ENCODE data around the gene HVCN1. TPM values are rescaled to one million over a fixed set of nuclear protein-coding genes. Genes with fewer than 3 reads are reported as not detected.
A peak's percentile ranks its signal among the peaks of the same experiment; 100 is the strongest.

Gene HVCN1
- total and polyA plus RNA-seq, 2 of the 13 experiments (the other 11 are each of a cell fraction or from before 2014, with no cell fraction given), result 0.49 to 1.3 TPM

GRCh38 chr12:110613771-110614684 is 74.9 kb downstream of the HVCN1 start, which contains the start of gene TCTN1 (continued):
- TF ChIP-seq ZSCAN25 (CRISPR knock-in tag; IDR thresholded peaks at IDR 0.05), result peak; percentile 62; the same call in 1 of the 2 replicates
- TF ChIP-seq ATF1 (CRISPR knock-in tag; IDR thresholded peaks at IDR 0.05), result no peak
- TF ChIP-seq TOE1 (CRISPR knock-in tag; IDR thresholded peaks at IDR 0.05), result no peak
- no peak for TF ChIP-seq SMARCE1 (IDR thresholded peaks at IDR 0.05; ENCODE audit: borderline replicate concordance)
- 0 out of 2 replicates have a peak, but pooled peaks have one; percentile 51 for TF ChIP-seq ZNF782 (CRISPR knock-in tag; IDR thresholded peaks at IDR 0.05; ENCODE audit: borderline replicate concordance)
- no peak for TF ChIP-seq HMGA1 (CRISPR knock-in tag; conservative IDR thresholded peaks at IDR 0.05)
- no peak for TF ChIP-seq SRF (IDR thresholded peaks at IDR 0.05; ENCODE audit: low read depth, low read length)
- no peak for TF ChIP-seq ZNF281 (CRISPR knock-in tag; IDR thresholded peaks at IDR 0.05; ENCODE audit: borderline replicate concordance)
- peak; percentile 44; the same call in 1 of the 2 replicates for TF ChIP-seq ZNF678 (CRISPR knock-in tag; IDR thresholded peaks at IDR 0.05)
- no peak for TF ChIP-seq THAP8 (CRISPR knock-in tag; IDR thresholded peaks at IDR 0.05; ENCODE audit: borderline replicate concordance)
- TF ChIP-seq CHCHD3 (CRISPR knock-in tag; IDR thresholded peaks at IDR 0.05), result no peak
- no peak for TF ChIP-seq AFF4 (CRISPR knock-in tag; IDR thresholded peaks at IDR 0.05)
- TF ChIP-seq AHDC1 (CRISPR knock-in tag; IDR thresholded peaks at IDR 0.05; ENCODE audit: borderline replicate concordance), result no peak
- TF ChIP-seq NKX3-1 (CRISPR knock-in tag; IDR thresholded peaks at IDR 0.05), result peak; percentile 48
- peak; percentile 85 for TF ChIP-seq ZNF883 (CRISPR knock-in tag; IDR thresholded peaks at IDR 0.05; ENCODE audit: not compliant biosample characterization)
